NCI-H82 (cell line): Measurements from ENCODE around the gene URB1.
"Not testable (repeated sequence)": the region's sequence is repeated elsewhere in the genome, so short reads cannot be mapped to it uniquely, and the experiment has no call there.

Experiments
- DNase-seq: peaks from one replicate; lab custom pipeline; 2025; lab: John Stamatoyannopoulos, UW

URB1 gene

GRCh38 chr21:32317726-32318125 lies 75.1 kb downstream of the URB1 start:
- DNase-seq = no peak

GRCh38 chr21:32316361-32317215 lies 76.2 kb downstream of the URB1 start:
- no peak for DNase-seq

DNA sequence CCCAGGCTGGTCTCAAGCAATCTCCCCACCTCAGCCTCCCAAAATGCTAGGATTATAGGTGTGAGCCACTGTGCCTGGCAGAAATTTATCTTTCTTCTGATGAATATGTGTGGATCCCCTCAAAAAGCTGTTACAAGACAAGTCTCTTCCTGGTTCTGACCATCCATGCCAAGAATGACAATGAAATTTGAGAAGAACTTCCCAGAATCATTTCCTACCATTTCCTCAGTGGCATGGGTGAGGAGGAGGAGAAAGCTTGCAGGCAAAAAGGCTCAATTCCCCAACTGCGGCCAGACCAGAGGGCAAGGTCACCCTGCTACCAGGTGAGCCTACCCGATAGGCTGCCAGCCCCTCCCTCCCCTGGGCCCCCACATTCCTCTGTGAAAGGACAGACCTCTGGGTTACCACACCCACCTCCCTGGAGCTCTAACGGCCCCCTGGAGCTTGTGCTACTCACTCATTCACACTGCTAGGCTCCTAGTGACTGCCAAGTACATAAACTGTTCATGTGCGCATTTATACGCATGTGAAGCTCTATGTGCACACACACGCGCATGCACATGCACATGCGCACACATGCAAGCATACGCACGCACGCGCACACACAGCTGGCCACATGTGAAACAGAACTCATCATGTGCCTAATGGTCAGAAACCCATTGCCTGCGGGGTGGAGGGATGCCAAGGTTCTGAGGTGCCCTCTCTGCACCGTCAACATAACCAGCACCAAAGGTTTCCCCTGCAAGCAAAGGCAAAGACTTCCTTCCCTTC lies 77.1 kb downstream of the URB1 start:
- DNase-seq = no peak

GRCh38 chr21:32314806-32315205 lies 78.0 kb downstream of the URB1 start:
- no peak for DNase-seq

DNA sequence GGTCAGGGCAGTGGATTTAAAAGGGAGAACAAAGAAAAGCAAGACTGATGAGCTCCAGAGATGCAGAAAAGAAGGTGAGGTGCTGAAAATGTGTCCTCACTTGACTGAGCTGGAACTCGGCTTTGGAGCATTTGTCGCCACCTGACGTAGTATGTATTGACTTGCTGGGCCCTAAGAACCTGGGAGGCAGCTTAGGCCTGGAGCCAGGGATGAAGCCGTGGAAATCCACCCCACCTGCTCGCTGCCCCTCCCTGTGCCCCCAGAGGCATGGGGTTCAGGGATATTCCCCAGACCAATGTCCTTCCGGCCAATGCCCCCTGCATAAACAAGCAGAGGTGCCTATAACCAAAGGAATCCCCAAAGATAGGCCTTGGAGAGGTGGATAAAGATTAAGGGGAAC lies 79.8 kb downstream of the URB1 start:
- no peak for DNase-seq

- DNase-seq = no peak
Observed at GRCh38 chr21:32312326-32312725, 80.5 kb downstream of the URB1 start.

- no peak for DNase-seq
Observed at GRCh38 chr21:32311621-32312020, 81.2 kb downstream of the URB1 start.

GRCh38 chr21:32310976-32311375 lies 81.8 kb downstream of the URB1 start:
- DNase-seq = not testable (repeated sequence)

- no peak for DNase-seq
Observed at GRCh38 chr21:32309906-32310460, 82.8 kb downstream of the URB1 start.

DNA sequence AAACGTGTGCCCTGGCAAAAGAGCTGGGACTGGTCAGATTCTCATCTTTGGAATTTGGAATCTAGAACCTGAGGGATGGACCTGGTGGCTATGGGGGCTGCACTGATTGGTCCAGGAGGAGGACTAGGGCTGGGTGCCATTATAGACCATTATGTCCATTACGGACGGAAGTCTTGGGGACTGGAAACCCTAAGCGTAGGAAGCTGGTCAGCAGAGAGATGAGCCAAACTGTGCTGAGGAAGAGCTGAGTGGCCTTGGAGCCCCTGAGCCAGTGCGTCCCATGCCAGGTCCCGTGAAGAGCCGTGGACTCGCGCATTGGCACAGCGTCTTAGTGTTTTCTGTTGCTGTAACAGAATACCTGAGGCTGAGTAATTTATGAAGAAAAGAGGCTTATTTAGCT lies 84.1 kb downstream of the URB1 start:
- no peak for DNase-seq

DNA sequence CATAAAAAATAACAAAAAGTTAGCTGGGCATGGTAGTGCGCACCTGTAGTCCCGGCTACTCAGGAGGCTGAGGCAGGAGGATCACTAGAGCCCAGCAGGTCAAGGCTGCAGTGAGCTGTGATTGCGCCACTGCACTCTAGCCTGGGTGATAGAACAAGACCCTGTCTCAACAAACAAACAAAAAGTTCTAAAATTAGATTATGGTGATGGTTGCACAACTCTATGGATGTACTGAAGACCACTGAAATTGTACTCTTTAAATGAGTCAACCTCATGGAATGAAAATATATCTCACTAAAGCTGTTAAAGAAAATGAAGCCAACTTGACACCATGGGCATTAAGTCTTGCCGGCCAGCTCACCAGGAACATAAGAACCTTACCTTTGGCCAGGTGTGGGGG lies 85.1 kb downstream of the URB1 start:
- no peak for DNase-seq

- DNase-seq = peak; percentile 64
Observed at GRCh38 chr21:32306021-32306780, 86.6 kb downstream of the URB1 start.

- DNase-seq = no peak
Observed at GRCh38 chr21:32304998-32305397, 87.8 kb downstream of the URB1 start.

DNA sequence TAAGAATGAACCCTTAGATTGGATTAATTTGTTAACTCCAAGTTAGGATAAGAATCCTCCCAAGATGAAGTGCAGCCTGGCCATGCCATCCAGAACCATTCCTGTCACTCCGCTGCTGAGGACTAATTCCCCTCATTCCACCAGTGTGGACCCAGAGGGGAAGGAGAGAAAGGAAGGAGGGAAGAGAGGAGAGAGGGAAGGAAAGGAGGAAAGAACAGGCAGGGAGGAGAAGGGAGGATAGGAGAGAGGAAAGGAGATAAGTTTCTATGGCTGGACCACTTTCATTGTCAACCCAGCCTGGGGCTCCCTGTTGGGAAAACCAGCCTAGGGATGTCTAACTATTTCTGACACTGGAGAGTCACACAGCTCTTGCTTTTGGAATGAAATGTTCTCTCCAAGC lies 89.4 kb downstream of the URB1 start:
- no peak for DNase-seq

- no peak for DNase-seq
Observed at GRCh38 chr21:32302560-32302959, 90.3 kb downstream of the URB1 start.

DNA sequence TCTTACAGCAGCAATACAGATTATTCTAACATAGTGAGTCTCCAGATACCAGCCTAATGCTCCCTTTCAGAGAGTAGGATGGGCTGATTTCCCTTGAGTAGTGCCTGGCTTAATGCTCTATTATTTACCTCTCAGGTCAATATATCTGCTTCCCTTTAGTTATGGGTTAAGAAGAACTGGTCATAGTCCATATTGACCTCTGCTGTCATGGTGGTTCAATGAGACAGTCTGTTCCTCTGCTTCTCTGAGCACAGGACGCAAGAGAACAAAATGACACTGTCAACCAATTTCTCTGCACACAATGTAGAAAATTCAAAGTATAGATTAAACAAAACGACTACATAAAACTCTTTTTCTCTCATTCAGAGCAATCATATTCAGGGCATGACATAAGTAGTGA lies 91.2 kb downstream of the URB1 start:
- no peak for DNase-seq

DNA sequence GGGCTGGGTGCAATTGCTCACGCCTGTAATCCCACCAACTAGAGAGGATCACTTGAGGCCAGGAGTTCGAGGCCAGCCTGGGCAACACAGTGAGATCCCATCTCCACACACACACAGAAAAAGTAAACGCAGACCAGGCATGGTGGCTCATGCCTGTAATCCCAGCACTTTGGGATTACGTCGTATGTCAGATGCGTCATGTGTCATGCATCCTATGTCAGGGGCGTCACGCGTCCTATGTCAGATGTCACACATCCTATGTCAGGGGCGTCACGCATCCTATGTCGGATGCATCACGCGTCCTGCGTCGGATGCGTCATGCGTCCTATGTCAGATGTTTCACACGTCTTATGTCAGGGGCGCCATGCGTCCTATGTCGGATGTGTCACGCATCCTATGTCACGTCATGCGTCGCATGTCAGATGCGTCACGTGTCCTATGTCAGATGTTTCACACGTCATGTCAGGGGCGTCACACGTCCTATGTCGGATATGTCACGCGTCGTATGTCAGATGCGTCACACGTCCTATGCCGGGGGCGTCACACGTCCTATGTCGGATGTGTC lies 92.6 kb downstream of the URB1 start:
- no peak for DNase-seq

- DNase-seq = no peak
Observed at GRCh38 chr21:32299695-32300094, 93.1 kb downstream of the URB1 start.

DNA sequence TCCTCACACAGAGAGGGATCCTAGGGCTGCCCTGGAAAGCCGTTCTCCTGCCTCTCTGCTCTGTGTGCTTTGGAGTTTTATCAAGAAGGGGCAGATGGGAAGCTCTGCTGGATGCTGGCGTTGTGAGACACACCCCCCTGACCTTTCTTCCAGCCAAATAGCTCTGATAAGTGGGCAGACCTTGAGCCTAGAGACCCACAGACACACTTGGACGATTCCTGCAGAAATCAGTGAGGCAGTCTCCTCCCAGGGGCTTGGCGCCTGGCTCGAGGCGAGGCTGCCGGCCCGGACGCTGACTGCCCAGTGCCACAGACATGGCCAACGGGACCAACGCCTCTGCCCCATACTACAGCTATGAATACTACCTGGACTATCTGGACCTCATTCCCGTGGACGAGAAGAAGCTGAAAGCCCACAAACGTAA lies 94.1 kb downstream of the URB1 start, which contains the start of gene MRAP:
TSS of gene MRAP (plus strand) at position 198 of the 424 bp plus-strand sequence. CDS start at position 315, 117 bp downstream.
- no peak for DNase-seq

DNA sequence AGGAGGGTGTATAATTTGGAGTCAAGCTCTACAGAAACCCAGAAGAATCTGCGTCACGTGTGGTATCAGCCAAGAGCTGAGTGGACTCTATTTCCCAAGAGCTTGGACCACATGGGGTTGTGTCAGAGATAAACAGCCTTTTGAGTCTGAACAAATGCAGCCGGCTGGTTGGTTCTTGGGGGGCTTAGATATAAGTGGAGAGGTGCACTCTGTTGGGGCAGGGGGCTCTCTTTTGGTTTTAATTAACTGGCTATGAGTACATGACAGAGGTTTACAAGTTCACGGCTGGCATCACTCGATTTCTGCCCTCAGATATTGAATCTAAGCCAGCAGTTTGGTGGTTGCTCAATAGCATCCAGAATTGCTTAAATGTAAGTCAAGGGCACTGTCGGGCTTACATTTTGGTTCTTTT lies 94.7 kb downstream of the URB1 start:
- no peak for DNase-seq

DNA sequence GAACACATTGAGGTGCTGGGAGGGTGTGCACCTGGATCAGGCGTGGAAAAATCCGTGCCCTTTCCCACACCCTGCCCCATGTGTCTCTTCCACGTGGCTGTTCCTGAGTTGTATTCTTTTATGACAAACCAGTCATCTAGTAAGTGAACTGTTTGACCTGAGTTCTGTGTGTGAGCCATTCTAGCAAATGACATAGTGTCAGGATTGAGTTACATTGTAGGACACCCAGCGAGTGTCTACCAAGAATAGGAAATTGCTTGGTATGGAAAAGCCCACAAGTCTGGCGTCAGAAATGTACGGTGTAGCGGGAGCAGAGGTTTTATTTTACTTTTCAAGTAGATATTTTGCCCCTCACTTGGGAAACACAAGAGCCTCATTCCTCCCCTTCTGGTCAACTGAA lies 95.4 kb downstream of the URB1 start:
- DNase-seq = no peak

DNA sequence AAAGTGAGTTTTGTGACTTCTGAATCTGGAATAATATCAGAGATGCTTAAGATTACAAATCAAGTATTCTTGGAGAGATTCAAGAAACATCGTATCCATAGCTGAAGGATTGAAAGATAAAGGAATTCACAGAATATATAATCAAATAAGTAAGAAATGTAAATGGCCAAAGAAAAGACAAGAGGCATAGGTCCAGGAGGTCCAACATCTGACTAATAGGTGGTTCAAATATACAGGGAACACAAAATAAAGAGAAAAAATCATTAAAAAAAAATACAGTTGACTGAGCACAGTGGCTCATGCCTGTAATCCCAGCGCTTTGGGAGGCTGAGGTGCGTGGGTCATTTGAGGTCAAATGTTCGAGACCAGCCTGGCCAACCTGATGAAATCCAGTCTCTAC lies 107.3 kb downstream of the URB1 start:
- no peak for DNase-seq
